Neural progenitor cell (in vitro differentiated cells): Measurements from ENCODE around the gene PDCD7.
"Not testable (repeated sequence)": the region's sequence is repeated elsewhere in the genome, so short reads cannot be mapped to it uniquely, and the experiment has no call there.

Source experiments
- EZH2 ChIP-seq: fragments of 200-600 bp; sonication (generic); IDR thresholded peaks from 2 replicates; pipeline ENCODE4 v1.6.1; 2017; ENCODE audit warnings: antibody characterized with exemption, mild to moderate bottlenecking, moderate library complexity
- TF ChIP-seq, protein P1 (sequence below): fragments of 200-600 bp; sonication (generic); IDR thresholded peaks from 2 replicates; pipeline ENCODE4 v1.5.1; 2017; ENCODE audit warnings: antibody characterized with exemption, mild to moderate bottlenecking

DNA sequence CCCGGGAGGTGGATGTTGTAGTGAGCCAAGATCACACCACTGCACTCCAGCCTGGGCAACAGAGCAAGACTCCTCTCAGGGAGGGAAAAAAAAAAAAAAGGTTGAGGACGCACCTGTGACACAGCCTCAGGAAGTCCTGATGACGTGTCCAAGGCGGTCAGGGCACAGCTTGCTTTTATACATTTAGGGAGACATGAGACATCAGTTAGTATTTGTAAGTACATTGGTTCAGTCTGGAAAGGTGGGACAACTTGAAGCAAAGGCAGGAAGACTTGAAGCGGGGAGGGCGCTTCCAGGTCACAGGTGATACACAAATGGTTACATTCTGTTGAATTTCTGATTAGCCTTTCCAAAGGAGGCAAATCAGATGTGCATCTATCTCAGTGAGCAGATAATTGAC, 5.0 kb upstream of the PDCD7 start:
- not testable (repeated sequence) for TF ChIP-seq EZH2
- TF ChIP-seq, protein P1, sequence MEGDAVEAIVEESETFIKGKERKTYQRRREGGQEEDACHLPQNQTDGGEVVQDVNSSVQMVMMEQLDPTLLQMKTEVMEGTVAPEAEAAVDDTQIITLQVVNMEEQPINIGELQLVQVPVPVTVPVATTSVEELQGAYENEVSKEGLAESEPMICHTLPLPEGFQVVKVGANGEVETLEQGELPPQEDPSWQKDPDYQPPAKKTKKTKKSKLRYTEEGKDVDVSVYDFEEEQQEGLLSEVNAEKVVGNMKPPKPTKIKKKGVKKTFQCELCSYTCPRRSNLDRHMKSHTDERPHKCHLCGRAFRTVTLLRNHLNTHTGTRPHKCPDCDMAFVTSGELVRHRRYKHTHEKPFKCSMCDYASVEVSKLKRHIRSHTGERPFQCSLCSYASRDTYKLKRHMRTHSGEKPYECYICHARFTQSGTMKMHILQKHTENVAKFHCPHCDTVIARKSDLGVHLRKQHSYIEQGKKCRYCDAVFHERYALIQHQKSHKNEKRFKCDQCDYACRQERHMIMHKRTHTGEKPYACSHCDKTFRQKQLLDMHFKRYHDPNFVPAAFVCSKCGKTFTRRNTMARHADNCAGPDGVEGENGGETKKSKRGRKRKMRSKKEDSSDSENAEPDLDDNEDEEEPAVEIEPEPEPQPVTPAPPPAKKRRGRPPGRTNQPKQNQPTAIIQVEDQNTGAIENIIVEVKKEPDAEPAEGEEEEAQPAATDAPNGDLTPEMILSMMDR: not testable (repeated sequence)
